ENCODE data around the gene KICS2. TPM values are rescaled to one million over a fixed set of nuclear protein-coding genes. Genes with fewer than 3 reads are reported as not detected.

The KICS2 gene
- total and polyA plus RNA-seq, 2 of the 13 experiments (the other 11 are each of a cell fraction or from before 2014, with no cell fraction given), result 3.5 to 6.6 TPM

- TF ChIP-seq CTCF (CRISPR knock-in tag; IDR thresholded peaks at IDR 0.05) (peak; percentile 77), HOXA5 (CRISPR knock-in tag; IDR thresholded peaks at IDR 0.05) (no peak), ZNF121 (CRISPR knock-in tag; IDR thresholded peaks at IDR 0.05) (no peak), NKX3-1 (CRISPR knock-in tag; IDR thresholded peaks at IDR 0.05) (no peak), RAD21 (CRISPR knock-in tag; IDR thresholded peaks at IDR 0.05) (peak; percentile 58; the same call in 1 of the 2 replicates), HDAC2 (CRISPR knock-in tag; IDR thresholded peaks at IDR 0.05) (no peak), NFATC3 (CRISPR knock-in tag; IDR thresholded peaks at IDR 0.05) (no peak), ZMYM3 (CRISPR knock-in tag; IDR thresholded peaks at IDR 0.05) (no peak), ZNF20 (CRISPR knock-in tag; IDR thresholded peaks at IDR 0.05) (no peak), MTF2 (CRISPR knock-in tag; IDR thresholded peaks at IDR 0.05; ENCODE audit: borderline replicate concordance) (no peak), ZNF619 (CRISPR knock-in tag; IDR thresholded peaks at IDR 0.05) (no peak), MIER2 (CRISPR knock-in tag; IDR thresholded peaks at IDR 0.05) (no peak), ZSCAN9 (CRISPR knock-in tag; IDR thresholded peaks at IDR 0.05; ENCODE audit: borderline replicate concordance) (no peak), MAF1 (CRISPR knock-in tag; IDR thresholded peaks at IDR 0.05; ENCODE audit: borderline replicate concordance) (no peak), ZNF703 (CRISPR knock-in tag; IDR thresholded peaks at IDR 0.05; ENCODE audit: borderline replicate concordance) (no peak), HOXA7 (CRISPR knock-in tag; IDR thresholded peaks at IDR 0.05) (no peak), ARNT (IDR thresholded peaks at IDR 0.05) (no peak), ZNF431 (CRISPR knock-in tag; IDR thresholded peaks at IDR 0.05; ENCODE audit: borderline replicate concordance, low read depth) (no peak), ZNF780A (CRISPR knock-in tag; IDR thresholded peaks at IDR 0.05) (no peak), ZFP91 (CRISPR knock-in tag; IDR thresholded peaks at IDR 0.05; ENCODE audit: borderline replicate concordance) (no peak), SRSF4 (IDR thresholded peaks at IDR 0.05; ENCODE audit: low read depth, low read length, poor library complexity, severe bottlenecking) (no peak), SNAI1 (CRISPR knock-in tag; IDR thresholded peaks at IDR 0.05; ENCODE audit: borderline replicate concordance) (no peak), KLF16 (CRISPR knock-in tag; IDR thresholded peaks at IDR 0.05) (0 out of 4 replicates have a peak, but pooled peaks of 1 of the 2 experiments have one; percentile 21), ZNF883 (CRISPR knock-in tag; IDR thresholded peaks at IDR 0.05; ENCODE audit: not compliant biosample characterization) (no peak), E2F1 (CRISPR knock-in tag; IDR thresholded peaks at IDR 0.05) (no peak), PCBP2 (optimal IDR thresholded peaks at IDR 0.05; ENCODE audit: low read depth, low read length, poor library complexity, severe bottlenecking) (no peak), YEATS2 (CRISPR knock-in tag; IDR thresholded peaks at IDR 0.05; ENCODE audit: borderline replicate concordance) (no peak)
Observed at GRCh38 chr12:64181430-64182291, 40.4 kb downstream of the KICS2 start (continued).
